H9 (cell line): ENCODE measurements around the gene TRABD2B. TPM values are rescaled to one million over a fixed set of nuclear protein-coding genes. Genes with fewer than 3 reads are reported as not detected.

Experiments
- DNase-seq: peaks from one replicate; pipeline ENCODE4 v3.0.0-alpha.2; 2017
- H2AFZ ChIP-seq: one replicate; pipeline ENCODE4 v1.6.1; 2013; ENCODE audit warnings: mild to moderate bottlenecking, low read length, control low read depth, moderate library complexity
- H2AK5ac ChIP-seq: 2 replicates; pipeline ENCODE4 v1.6.1; 2013; ENCODE audit warnings: low read length, control low read depth, mixed read lengths; ENCODE audit not compliant: insufficient read length
- H2BK120ac ChIP-seq: one replicate; pipeline ENCODE4 v1.6.1; 2013; ENCODE audit warnings: low read depth, mild to moderate bottlenecking, low read length, control low read depth, inconsistent platforms; ENCODE audit not compliant: poor library complexity, severe bottlenecking
- H2BK12ac ChIP-seq: 2 replicates; pipeline ENCODE4 v1.6.1; 2013; ENCODE audit warnings: low read length, control low read depth, mixed read lengths, low read depth; ENCODE audit not compliant: insufficient read length
- H2BK15ac ChIP-seq: 2 replicates; pipeline ENCODE4 v1.6.1; 2013; ENCODE audit warnings: low read depth, low read length, control low read depth
- H2BK20ac ChIP-seq: one replicate; pipeline ENCODE4 v1.6.1; 2013; ENCODE audit warnings: low read depth, mild to moderate bottlenecking, low read length, control low read depth, inconsistent platforms; ENCODE audit not compliant: poor library complexity, severe bottlenecking
- H2BK5ac ChIP-seq: 2 replicates; pipeline ENCODE4 v1.6.1; 2013; ENCODE audit warnings: low read length, control low read depth, mixed read lengths; ENCODE audit not compliant: insufficient read length
- H3K14ac ChIP-seq: 2 replicates; pipeline ENCODE4 v1.6.1; 2013; ENCODE audit warnings: low read length, control low read depth; ENCODE audit not compliant: insufficient read depth
- H3K18ac ChIP-seq: 2 replicates; pipeline ENCODE4 v1.6.1; 2013; ENCODE audit warnings: low read depth, mild to moderate bottlenecking, mixed read lengths, low read length, control low read depth; ENCODE audit not compliant: insufficient read length
- H3K23ac ChIP-seq: 2 replicates; pipeline ENCODE4 v1.6.1; 2013; ENCODE audit warnings: low read length, control low read depth, mixed read lengths, low read depth; ENCODE audit not compliant: insufficient read length
- H3K23me2 ChIP-seq: 2 replicates; pipeline ENCODE4 v1.6.1; 2013; ENCODE audit warnings: low read depth, mild to moderate bottlenecking, mixed read lengths, low read length, control low read depth; ENCODE audit not compliant: insufficient read length, poor library complexity, severe bottlenecking
- H3K27ac ChIP-seq: 2 replicates; pipeline ENCODE4 v1.5.1; 2013; ENCODE audit warnings: low read length, control low read depth, mixed read lengths, low read depth; ENCODE audit not compliant: insufficient read length
- H3K27me3 ChIP-seq: 2 replicates; pipeline ENCODE4 v1.6.1; 2013; ENCODE audit warnings: low read length, control low read depth, inconsistent platforms; ENCODE audit not compliant: insufficient read depth
- H3K4ac ChIP-seq: 2 replicates; pipeline ENCODE4 v1.6.1; 2013; ENCODE audit warnings: low read depth, mild to moderate bottlenecking, control low read depth, inconsistent platforms, low read length, moderate library complexity
- H3K4me1 ChIP-seq: 2 replicates; pipeline ENCODE4 v1.6.1; 2013; ENCODE audit warnings: low read length, control low read depth, inconsistent platforms; ENCODE audit not compliant: insufficient read depth
- H3K4me2 ChIP-seq: 2 replicates; pipeline ENCODE4 v1.6.1; 2013; ENCODE audit warnings: low read length, control low read depth, mixed read lengths; ENCODE audit not compliant: insufficient read length, insufficient read depth
- H3K56ac ChIP-seq: 2 replicates; pipeline ENCODE4 v1.6.1; 2013; ENCODE audit warnings: low read depth, mild to moderate bottlenecking, mixed read lengths, low read length, control low read depth; ENCODE audit not compliant: insufficient read length
- H3K79me1 ChIP-seq: 2 replicates; pipeline ENCODE4 v1.6.1; 2013; ENCODE audit warnings: low read depth, mild to moderate bottlenecking, moderate library complexity, low read length, control low read depth, inconsistent platforms; ENCODE audit not compliant: insufficient read depth, poor library complexity, severe bottlenecking
- H3K79me2 ChIP-seq: 2 replicates; pipeline ENCODE4 v1.6.1; 2013; ENCODE audit warnings: low read length, control low read depth, inconsistent platforms; ENCODE audit not compliant: insufficient read depth
- H3K9ac ChIP-seq: 2 replicates; pipeline ENCODE4 v1.6.1; 2013; ENCODE audit warnings: low read length, control low read depth, mixed read lengths; ENCODE audit not compliant: insufficient read length; ENCODE audit errors: extremely low read depth
- H3K9me3 ChIP-seq: one replicate; pipeline ENCODE4 v1.6.1; 2013; ENCODE audit warnings: low read depth, low read length, inconsistent platforms; ENCODE audit not compliant: control insufficient read depth
- H3T11ph ChIP-seq: one replicate; pipeline ENCODE4 v1.6.1; 2013; ENCODE audit warnings: mild to moderate bottlenecking, low read length, control low read depth, inconsistent platforms
- H4K20me1 ChIP-seq: one replicate; pipeline ENCODE4 v1.6.1; 2013; ENCODE audit not compliant: control insufficient read depth, insufficient read length, insufficient read depth
- H4K5ac ChIP-seq: 2 replicates; pipeline ENCODE4 v1.6.1; 2013; ENCODE audit warnings: low read depth, mild to moderate bottlenecking, mixed read lengths, low read length, control low read depth; ENCODE audit not compliant: insufficient read length
- H4K8ac ChIP-seq: replicated peaks from 2 replicates; pipeline ENCODE4 v1.6.1; 2013; ENCODE audit warnings: low read length, control low read depth, mixed read lengths, low read depth; ENCODE audit not compliant: insufficient read length
- H4K91ac ChIP-seq: 2 replicates; pipeline ENCODE4 v1.6.1; 2013; ENCODE audit warnings: low read depth, mild to moderate bottlenecking, moderate library complexity, mixed read lengths, low read length, control low read depth; ENCODE audit not compliant: insufficient read length
- H3K27ac Mint-ChIP-seq, 3 experiments: 2 replicates in 2 of 3; 3 replicates in 1 of 3; pipeline ENCODE4 v1.8.0; 2020 to 2021; ENCODE audit warnings: mixed read lengths in 3 of 3, mild to moderate bottlenecking in 1 of 3, moderate library complexity in 1 of 3
- H3K27me3 Mint-ChIP-seq: 2 replicates; pipeline ENCODE4 v1.8.0; 2021; ENCODE audit warnings: low read depth, mild to moderate bottlenecking, moderate library complexity, mixed read lengths
- H3K36me3 Mint-ChIP-seq, 3 experiments: 2 replicates in 2 of 3; 3 replicates in 1 of 3; pipeline ENCODE4 v1.8.0; 2020 to 2021; ENCODE audit warnings: low read depth in 3 of 3, mixed read lengths in 3 of 3; ENCODE audit not compliant: insufficient read depth in 1 of 3
- H3K4me1 Mint-ChIP-seq, 2 experiments: 2 replicates each; pipeline ENCODE4 v1.8.0; 2020; ENCODE audit warnings: mixed read lengths in 2 of 2
- H3K4me3 Mint-ChIP-seq, 2 experiments: 2 replicates in 1 of 2; 3 replicates in 1 of 2; pipeline ENCODE4 v1.8.0; 2020 to 2021; ENCODE audit warnings: mild to moderate bottlenecking in 2 of 2, mixed read lengths in 2 of 2, moderate library complexity in 1 of 2
- H3K9me3 Mint-ChIP-seq, 2 experiments: 2 replicates in 1 of 2; 3 replicates in 1 of 2; pipeline ENCODE4 v1.8.0; 2020; ENCODE audit warnings: mild to moderate bottlenecking in 2 of 2, mixed read lengths in 2 of 2, moderate library complexity in 1 of 2
- WGBS: extraction: QIAGEN DNeasy Blood & Tissue Kit; methylation state at CpG from one replicate; pipeline ENCODE4 v1.1.7; 2013; ENCODE audit warnings: missing lambda C conversion rate, low lambda C conversion rate, mixed read lengths; ENCODE audit not compliant: insufficient read length; ENCODE audit errors: extremely low coverage; 5-methylcytosine and 5-hydroxymethylcytosine counted together
- total RNA-seq: library from RNA; stranded (reverse); gene quantifications from 2 replicates; pipeline ENCODE4 v1.2.1, GENCODE V29; 2021
- TF ChIP-seq, protein P1 (sequence below): fragments of 200-600 bp; sonication (generic); conservative IDR thresholded peaks from 3 replicates; pipeline ENCODE4 v1.8.0; 2021; ENCODE audit warnings: antibody characterized with exemption, mild to moderate bottlenecking

TRABD2B gene
- total RNA-seq, 1 experiment from 2014 or later = 2.3 TPM

DNA sequence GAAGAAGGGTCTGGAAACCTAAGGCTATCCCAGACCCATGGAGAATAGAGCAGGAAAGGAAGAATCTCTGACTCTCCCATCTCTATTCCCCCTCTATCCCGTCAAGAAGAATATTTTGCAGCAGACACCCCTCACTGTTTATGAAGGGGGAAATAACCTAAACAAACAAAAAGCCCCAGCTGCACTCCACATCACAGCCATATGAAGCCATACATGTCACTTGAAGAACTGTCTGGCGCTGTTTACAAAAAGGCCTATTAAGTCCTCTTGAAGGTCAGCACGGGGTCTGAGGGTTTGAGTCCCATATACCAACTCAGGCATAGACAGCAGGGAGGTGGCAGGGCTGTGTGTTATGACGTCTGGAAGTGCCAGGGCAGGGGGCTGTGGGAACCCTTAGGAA, 31.4 kb downstream of the TRABD2B start:
- no CpG with 5 or more reads among the region's 4 CpGs for WGBS
- Histone ChIP-seq H3K4ac (no peak overlapping the region), H2BK20ac (no peak overlapping the region), H3T11ph (no peak overlapping the region), H3K18ac (no peak overlapping the region), H4K91ac (no peak overlapping the region), H3K4me2 (no peak overlapping the region), H3K9ac (no peak overlapping the region), H4K8ac (no peak overlapping the region), H3K56ac (no peak overlapping the region), H3K23me2 (no peaks in the 10 kb centered on the region), H3K14ac (no peak overlapping the region), H2BK5ac (no peak overlapping the region), H3K23ac (no peak overlapping the region), H4K20me1 (no peaks in the 10 kb centered on the region), H3K27me3 (no peaks in the 10 kb centered on the region), H3K79me1 (no peaks in the 10 kb centered on the region), H2AFZ (no peak overlapping the region), H3K27ac (no peak overlapping the region), H2BK12ac (no peak overlapping the region), H3K4me1 (no peaks in the 10 kb centered on the region), H4K5ac (no peak overlapping the region), H3K79me2 (no peaks in the 10 kb centered on the region), H2BK120ac (no peak overlapping the region), H3K9me3 (no peaks in the 10 kb centered on the region), H2AK5ac (no peak overlapping the region), H2BK15ac (no peak overlapping the region)
- Mint-ChIP-seq H3K9me3 (peaks cover 2 to 7% of the 10 kb centered on the region in 2 experiments; a peak in 4 of 5 replicates), H3K4me3 (no peak overlapping the region), H3K36me3 (no peaks in the 10 kb centered on the region; a peak in 1 of 7 replicates), H3K27ac (no peak overlapping the region), H3K27me3 (peaks cover 2% of the 10 kb centered on the region; the same call in 1 of the 2 replicates), H3K4me1 (peaks cover 18% of the 10 kb centered on the region in 2 experiments)
- TF ChIP-seq, protein P1, sequence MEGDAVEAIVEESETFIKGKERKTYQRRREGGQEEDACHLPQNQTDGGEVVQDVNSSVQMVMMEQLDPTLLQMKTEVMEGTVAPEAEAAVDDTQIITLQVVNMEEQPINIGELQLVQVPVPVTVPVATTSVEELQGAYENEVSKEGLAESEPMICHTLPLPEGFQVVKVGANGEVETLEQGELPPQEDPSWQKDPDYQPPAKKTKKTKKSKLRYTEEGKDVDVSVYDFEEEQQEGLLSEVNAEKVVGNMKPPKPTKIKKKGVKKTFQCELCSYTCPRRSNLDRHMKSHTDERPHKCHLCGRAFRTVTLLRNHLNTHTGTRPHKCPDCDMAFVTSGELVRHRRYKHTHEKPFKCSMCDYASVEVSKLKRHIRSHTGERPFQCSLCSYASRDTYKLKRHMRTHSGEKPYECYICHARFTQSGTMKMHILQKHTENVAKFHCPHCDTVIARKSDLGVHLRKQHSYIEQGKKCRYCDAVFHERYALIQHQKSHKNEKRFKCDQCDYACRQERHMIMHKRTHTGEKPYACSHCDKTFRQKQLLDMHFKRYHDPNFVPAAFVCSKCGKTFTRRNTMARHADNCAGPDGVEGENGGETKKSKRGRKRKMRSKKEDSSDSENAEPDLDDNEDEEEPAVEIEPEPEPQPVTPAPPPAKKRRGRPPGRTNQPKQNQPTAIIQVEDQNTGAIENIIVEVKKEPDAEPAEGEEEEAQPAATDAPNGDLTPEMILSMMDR = no peak
- no peak for DNase-seq
